ENCODE measurements around the gene CCDC167. TPM values are rescaled to one million over a fixed set of nuclear protein-coding genes. Genes with fewer than 3 reads are reported as not detected.
A peak's percentile ranks its signal among the peaks of the same experiment; 100 is the strongest.

Gene CCDC167
- total RNA-seq, 1 experiment from 2014 or later: 19.6 TPM

DNA sequence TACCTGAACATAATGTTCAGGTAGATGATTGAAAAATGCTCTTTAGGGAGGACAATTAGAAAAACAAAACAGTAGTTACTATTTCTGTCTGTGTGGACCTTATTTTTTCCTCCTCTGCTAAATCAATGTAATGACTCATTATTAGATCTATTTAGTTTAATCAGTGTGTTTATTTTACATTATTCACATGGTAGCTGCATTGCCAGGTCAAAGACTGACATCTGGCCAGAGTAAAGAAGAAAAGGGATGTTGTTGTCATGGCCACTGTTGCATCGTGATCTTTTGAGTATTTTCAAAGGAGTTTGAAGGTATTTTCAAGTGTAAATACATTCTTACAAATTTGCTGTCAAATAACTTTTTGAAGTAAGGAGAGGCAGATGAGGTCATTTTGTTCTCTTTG is 60.8 kb downstream of the CCDC167 start:
- peaks cover 10% of the 10 kb centered on the region; the same call in 1 of the 2 replicates for H3K36me3 ChIP-seq (ENCODE audit: insufficient read depth, low read length)
- no peak overlapping the region for H3K4me3 ChIP-seq (ENCODE audit: low read length)
- no peak for DNase-seq
- H3K27me3 ChIP-seq (ENCODE audit: low read length): no peaks in the 10 kb centered on the region
- no peak overlapping the region for H3K27ac ChIP-seq (ENCODE audit: low read length)
- H3K4me1 ChIP-seq (ENCODE audit: low read length): peaks cover 23% of the 10 kb centered on the region
- no peaks in the 10 kb centered on the region for H3K9me3 ChIP-seq (ENCODE audit: low read length)
- no peaks in the 10 kb centered on the region for H3K9me2 ChIP-seq (replicated peaks; ENCODE audit: insufficient read depth, low read length)
- no peaks in the 10 kb centered on the region; the same call in 1 of the 2 replicates for H4K20me1 ChIP-seq (ENCODE audit: insufficient read depth, low read depth, low read length)
- no peak overlapping the region for H2AFZ ChIP-seq (ENCODE audit: low read length)
- peaks cover 70% of the 10 kb centered on the region for H3K79me2 ChIP-seq (ENCODE audit: low read length)
- no peak overlapping the region for H3K9ac ChIP-seq (ENCODE audit: low read length)
- H3K4me2 ChIP-seq (ENCODE audit: low read depth, low read length, poor library complexity, severe bottlenecking): no peak overlapping the region

DNA sequence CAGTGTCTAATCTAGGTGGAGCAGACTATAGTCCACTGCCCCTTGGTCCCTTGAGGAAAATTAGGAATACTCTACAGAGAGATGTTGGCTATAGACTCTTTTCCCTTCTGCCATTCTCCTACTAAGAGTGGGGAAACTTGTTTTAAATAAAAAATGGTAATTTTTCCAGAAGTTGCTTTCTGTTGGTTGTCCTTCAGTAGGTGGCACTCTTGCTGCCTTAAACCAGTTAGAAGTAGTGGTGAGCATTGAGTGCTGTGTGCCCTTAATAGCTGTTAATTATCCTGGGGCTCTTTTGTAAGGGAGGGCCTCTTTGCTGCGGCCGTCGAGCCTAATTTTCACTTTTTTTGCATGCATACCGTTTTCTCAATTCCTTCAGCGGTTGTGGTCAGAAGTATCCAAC is 63.9 kb downstream of the CCDC167 start:
- Histone ChIP-seq H3K27me3 (ENCODE audit: low read length) (no peaks in the 10 kb centered on the region), H2AFZ (ENCODE audit: low read length) (no peak overlapping the region), H3K36me3 (ENCODE audit: insufficient read depth, low read length) (no peaks in the 10 kb centered on the region; the same call in 1 of the 2 replicates), H3K79me2 (ENCODE audit: low read length) (peaks cover 61% of the 10 kb centered on the region), H3K4me2 (ENCODE audit: low read depth, low read length, poor library complexity, severe bottlenecking) (no peak overlapping the region), H3K9me3 (ENCODE audit: low read length) (no peaks in the 10 kb centered on the region), H3K4me1 (ENCODE audit: low read length) (peaks cover 21% of the 10 kb centered on the region), H3K9me2 (replicated peaks; ENCODE audit: insufficient read depth, low read length) (no peaks in the 10 kb centered on the region), H3K9ac (ENCODE audit: low read length) (no peak overlapping the region), H3K27ac (ENCODE audit: low read length) (no peak overlapping the region), H3K4me3 (ENCODE audit: low read length) (no peak overlapping the region), H4K20me1 (ENCODE audit: insufficient read depth, low read depth, low read length) (no peaks in the 10 kb centered on the region; the same call in 1 of the 2 replicates)
- no peak for DNase-seq

DNA sequence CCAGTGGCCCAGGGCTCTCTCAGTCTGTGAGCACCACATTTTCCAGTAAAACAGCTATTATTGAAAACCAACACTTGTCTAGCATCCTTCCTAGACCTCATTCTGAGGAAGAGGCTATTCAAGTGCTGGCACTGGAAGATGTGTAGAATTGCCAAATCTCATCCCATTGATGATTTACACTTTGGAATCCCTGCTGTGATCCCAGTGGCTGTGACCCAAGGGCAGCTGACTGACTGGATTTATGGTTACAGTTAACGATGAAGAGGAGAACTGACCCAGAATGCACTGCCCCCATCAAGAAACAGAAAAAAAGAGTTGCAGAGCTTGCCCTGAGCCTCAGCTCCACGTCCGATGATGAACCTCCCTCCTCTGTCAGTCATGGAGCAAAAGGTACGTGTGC is 64.3 kb downstream of the CCDC167 start:
- no peaks in the 10 kb centered on the region for H3K9me2 ChIP-seq (replicated peaks; ENCODE audit: insufficient read depth, low read length)
- H4K20me1 ChIP-seq (ENCODE audit: insufficient read depth, low read depth, low read length): no peaks in the 10 kb centered on the region; the same call in 1 of the 2 replicates
- no peak overlapping the region for H2AFZ ChIP-seq (ENCODE audit: low read length)
- peaks cover 21% of the 10 kb centered on the region for H3K4me1 ChIP-seq (ENCODE audit: low read length)
- H3K9me3 ChIP-seq (ENCODE audit: low read length): no peaks in the 10 kb centered on the region
- H3K79me2 ChIP-seq (ENCODE audit: low read length): peaks cover 57% of the 10 kb centered on the region
- H3K4me2 ChIP-seq (ENCODE audit: low read depth, low read length, poor library complexity, severe bottlenecking): peak overlapping the region; percentile 89
- H3K27me3 ChIP-seq (ENCODE audit: low read length): no peaks in the 10 kb centered on the region
- no peak overlapping the region for H3K4me3 ChIP-seq (ENCODE audit: low read length)
- H3K36me3 ChIP-seq (ENCODE audit: insufficient read depth, low read length): no peaks in the 10 kb centered on the region; the same call in 1 of the 2 replicates
- no peak for DNase-seq
- 0 out of 2 replicates have a peak overlapping the region, but pooled peaks have one; percentile 97 for H3K9ac ChIP-seq (ENCODE audit: low read length)
- no peak overlapping the region for H3K27ac ChIP-seq (ENCODE audit: low read length)

DNA sequence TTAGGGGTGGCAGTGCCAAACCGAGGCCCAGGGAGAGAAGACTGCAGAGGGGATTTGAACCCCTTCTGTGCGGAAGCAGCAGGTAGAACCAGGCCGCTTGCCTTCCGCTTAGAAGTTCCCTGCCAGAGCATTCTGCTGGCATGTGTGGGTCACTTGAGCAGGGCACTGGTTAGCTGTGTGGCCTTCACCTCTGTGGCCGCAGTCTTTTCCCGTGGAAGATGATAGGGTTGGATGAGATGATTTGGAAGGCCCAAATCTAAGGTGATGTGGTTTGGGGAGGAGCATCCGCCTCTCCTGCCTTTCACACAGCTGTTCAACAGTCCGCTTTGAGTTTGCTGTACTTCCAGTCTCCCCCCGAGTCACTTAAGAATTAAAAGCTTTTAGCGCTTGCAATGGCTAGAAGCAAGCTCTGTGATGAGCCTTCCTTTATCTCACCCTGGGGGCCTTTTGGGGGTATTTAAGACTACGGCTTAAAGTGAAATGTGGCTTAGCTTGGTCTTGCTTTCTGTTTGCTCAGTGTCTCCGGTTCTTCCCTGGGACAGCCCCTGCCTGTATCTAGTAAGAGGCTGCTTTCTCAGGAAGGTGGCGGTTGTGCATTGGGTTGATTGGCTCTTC is 65.9 kb downstream of the CCDC167 start:
- Histone ChIP-seq H3K36me3 (ENCODE audit: insufficient read depth, low read length) (no peaks in the 10 kb centered on the region; the same call in 1 of the 2 replicates), H3K4me3 (ENCODE audit: low read length) (peak overlapping the region; percentile 96), H4K20me1 (ENCODE audit: insufficient read depth, low read depth, low read length) (no peaks in the 10 kb centered on the region; the same call in 1 of the 2 replicates), H3K9me2 (replicated peaks; ENCODE audit: insufficient read depth, low read length) (no peaks in the 10 kb centered on the region), H3K4me2 (ENCODE audit: low read depth, low read length, poor library complexity, severe bottlenecking) (peak overlapping the region; percentile 89), H3K9me3 (ENCODE audit: low read length) (no peaks in the 10 kb centered on the region), H3K9ac (ENCODE audit: low read length) (peak overlapping the region; percentile 97), H2AFZ (ENCODE audit: low read length) (peak overlapping the region; percentile 81), H3K4me1 (ENCODE audit: low read length) (peaks cover 21% of the 10 kb centered on the region), H3K79me2 (ENCODE audit: low read length) (peaks cover 43% of the 10 kb centered on the region), H3K27me3 (ENCODE audit: low read length) (no peaks in the 10 kb centered on the region), H3K27ac (ENCODE audit: low read length) (peak overlapping the region; percentile 79)
- peak; percentile 71 for DNase-seq

Other genes with a start within 250 kb of the CCDC167 start
- gene TBC1D22B, start 242.1 kb downstream of the CCDC167 start, total RNA-seq (2014; rRNA removed; shearing (Covaris generic); ENCODE audit: low replicate concordance): 9.2 and 9.6 TPM in 2 replicates
- gene TMEM217, start 241.7 kb downstream of the CCDC167 start, total RNA-seq (2014; rRNA removed; shearing (Covaris generic); ENCODE audit: low replicate concordance): 0.22 TPM in 1 of 2 replicates, not detected in the other
- gene RNF8, start 145.9 kb downstream of the CCDC167 start, total RNA-seq (2014; rRNA removed; shearing (Covaris generic); ENCODE audit: low replicate concordance): 22.5 and 32.7 TPM in 2 replicates
- gene CMTR1, start 66.7 kb downstream of the CCDC167 start, total RNA-seq (2014; rRNA removed; shearing (Covaris generic); ENCODE audit: low replicate concordance): 28.7 and 40.0 TPM in 2 replicates
- not detected in 2 replicates for gene MDGA1, start 198.0 kb upstream of the CCDC167 start, total RNA-seq (2014; rRNA removed; shearing (Covaris generic); ENCODE audit: low replicate concordance)